HepG2 (cell line): Measurements from ENCODE around the gene NBPF20.
"Not testable (repeated sequence)": the region's sequence is repeated elsewhere in the genome, so short reads cannot be mapped to it uniquely, and the experiment has no call there.

Source experiments
- ASH2L ChIP-seq: fragments of 300-600, 200-600 bp; sonication (generic); IDR thresholded peaks from 2 replicates; pipeline ENCODE4 v1.7.0; 2017; ENCODE audit warnings: low read depth, mild to moderate bottlenecking, moderate library complexity, mixed read lengths, low read length; ENCODE audit not compliant: insufficient read length
- CTCF ChIP-seq: sonication (generic); formaldehyde crosslinking; IDR thresholded peaks from 2 replicates; pipeline ENCODE4 v1.5.0; 2020; ENCODE audit warnings: mild to moderate bottlenecking, missing genetic modification reagents, moderate library complexity
- HDAC2 ChIP-seq: sonication (generic); formaldehyde crosslinking; IDR thresholded peaks from 2 replicates; pipeline ENCODE4 v1.4.0; 2020; ENCODE audit warnings: missing genetic modification reagents
- RAD21 ChIP-seq: fragments of 450-650 bp; formaldehyde crosslinking; IDR thresholded peaks from 2 replicates; pipeline ENCODE4 v1.5.0; 2020; ENCODE audit warnings: mild to moderate bottlenecking
- REXO4 ChIP-seq: sonication (generic); formaldehyde crosslinking; IDR thresholded peaks from 2 replicates; pipeline ENCODE4 v1.8.0; 2022; ENCODE audit warnings: missing genetic modification reagents, mild to moderate bottlenecking, borderline replicate concordance
- SKIL ChIP-seq: sonication (generic); formaldehyde crosslinking; IDR thresholded peaks from 2 replicates; pipeline ENCODE4 v1.8.0; 2022; ENCODE audit warnings: missing genetic modification reagents, mild to moderate bottlenecking, moderate library complexity, borderline replicate concordance
- SMC3 ChIP-seq: IDR thresholded peaks from 2 replicates; pipeline ENCODE4 v1.6.1; 2011; ENCODE audit warnings: low read length, improper control_type of control experiment
- TMF1 ChIP-seq: sonication (generic); formaldehyde crosslinking; IDR thresholded peaks from 2 replicates; pipeline ENCODE4 v1.8.1; 2022; ENCODE audit warnings: low read depth, missing genetic modification reagents
- ZNF569 ChIP-seq: sonication (generic); formaldehyde crosslinking; IDR thresholded peaks from 2 replicates; pipeline ENCODE4 v1.5.0; 2020; ENCODE audit warnings: mild to moderate bottlenecking, missing genetic modification reagents, moderate library complexity, borderline replicate concordance

DNA sequence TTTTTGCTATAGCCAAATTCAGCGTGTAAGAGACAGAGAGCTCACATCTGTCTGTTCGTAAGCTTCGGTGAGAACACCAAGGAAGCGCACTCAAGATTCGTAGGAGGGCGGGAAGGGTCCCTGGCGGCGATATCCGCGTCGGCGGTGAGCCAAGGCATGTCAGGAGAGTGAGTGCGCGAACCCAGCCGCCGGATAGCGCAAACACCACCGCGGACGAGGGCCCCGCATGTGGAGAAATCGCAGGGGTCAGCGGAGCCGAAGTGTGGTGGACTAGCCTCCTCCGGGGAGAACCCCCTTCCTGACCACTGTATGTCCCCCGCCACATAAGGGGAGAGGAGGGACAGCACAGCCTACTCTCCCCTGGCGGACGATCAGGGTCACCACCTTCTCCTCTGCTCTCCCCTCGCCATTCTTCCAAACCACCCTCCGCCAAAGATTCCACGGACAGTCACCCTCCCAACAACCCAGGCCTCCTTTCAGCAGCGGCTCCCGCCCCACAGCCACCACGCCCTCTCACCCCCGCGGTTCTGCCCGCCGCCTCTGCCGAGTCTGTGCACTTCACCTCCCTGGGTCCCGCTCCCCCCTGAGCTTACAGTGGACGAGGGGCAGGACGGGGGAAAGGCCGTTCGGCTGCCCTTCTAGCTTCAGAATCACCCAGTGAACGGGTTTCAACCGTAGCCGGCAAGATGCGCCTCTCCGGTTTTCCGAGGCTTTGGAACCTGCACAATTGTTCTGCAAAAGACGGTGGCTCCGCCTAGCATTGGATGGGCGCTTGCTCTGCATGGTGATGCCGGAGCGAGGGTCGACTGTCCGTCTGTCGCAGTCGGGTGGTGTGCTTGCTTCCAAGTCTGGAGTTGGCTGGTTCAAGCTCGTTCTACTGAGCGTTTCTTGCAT lies 6.2 kb upstream of the NBPF20 start:
- not testable (repeated sequence) for TF ChIP-seq TMF1 (CRISPR knock-in tag); SMC3; RAD21 (CRISPR knock-in tag); ZNF569 (CRISPR knock-in tag); SKIL; HDAC2 (CRISPR knock-in tag); REXO4 (CRISPR knock-in tag); CTCF (CRISPR knock-in tag); ASH2L
